ENCODE data around the gene ASPSCR1. TPM values are rescaled to one million over a fixed set of nuclear protein-coding genes. Genes with fewer than 3 reads are reported as not detected.

The ASPSCR1 gene
- total and polyA plus RNA-seq, 2 of the 13 experiments (the other 11 are each of a cell fraction or from before 2014, with no cell fraction given): 274 to 314 TPM

DNA sequence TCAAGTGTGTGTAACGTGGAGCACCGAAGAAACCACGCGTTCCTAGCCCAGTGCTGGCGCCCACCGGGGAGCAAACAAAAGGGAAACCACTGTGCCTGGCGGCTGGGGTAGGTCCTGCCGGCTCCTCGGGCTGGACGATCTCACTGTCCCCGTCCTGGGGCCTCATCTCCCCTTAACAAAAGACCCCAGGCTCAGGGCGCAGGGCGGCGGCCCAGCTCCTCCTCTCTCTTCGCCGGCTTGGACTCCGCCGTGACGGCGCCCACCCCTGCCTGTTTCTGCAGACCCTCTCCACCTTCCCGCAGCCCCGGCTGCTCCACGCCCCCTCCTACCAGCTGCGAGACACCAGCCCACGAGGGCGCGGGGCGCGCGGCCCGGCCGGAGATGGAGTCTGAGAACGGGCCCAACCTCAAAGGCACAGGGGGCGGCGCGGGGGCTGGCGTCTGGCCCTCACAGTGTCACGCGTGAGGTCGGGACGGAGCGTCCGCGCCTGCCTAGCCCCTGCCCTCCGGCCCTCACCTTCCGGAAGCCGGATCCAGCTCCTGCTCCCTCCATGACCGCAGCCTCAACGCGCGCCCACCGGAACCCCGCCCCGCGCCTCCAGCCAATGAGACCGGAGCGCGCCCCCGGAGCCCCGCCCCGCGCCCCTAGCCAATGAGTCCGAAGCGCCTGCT lies 45.0 kb downstream of the ASPSCR1 start, which contains the start of gene CENPX (continued):
- TF ChIP-seq, protein P1, sequence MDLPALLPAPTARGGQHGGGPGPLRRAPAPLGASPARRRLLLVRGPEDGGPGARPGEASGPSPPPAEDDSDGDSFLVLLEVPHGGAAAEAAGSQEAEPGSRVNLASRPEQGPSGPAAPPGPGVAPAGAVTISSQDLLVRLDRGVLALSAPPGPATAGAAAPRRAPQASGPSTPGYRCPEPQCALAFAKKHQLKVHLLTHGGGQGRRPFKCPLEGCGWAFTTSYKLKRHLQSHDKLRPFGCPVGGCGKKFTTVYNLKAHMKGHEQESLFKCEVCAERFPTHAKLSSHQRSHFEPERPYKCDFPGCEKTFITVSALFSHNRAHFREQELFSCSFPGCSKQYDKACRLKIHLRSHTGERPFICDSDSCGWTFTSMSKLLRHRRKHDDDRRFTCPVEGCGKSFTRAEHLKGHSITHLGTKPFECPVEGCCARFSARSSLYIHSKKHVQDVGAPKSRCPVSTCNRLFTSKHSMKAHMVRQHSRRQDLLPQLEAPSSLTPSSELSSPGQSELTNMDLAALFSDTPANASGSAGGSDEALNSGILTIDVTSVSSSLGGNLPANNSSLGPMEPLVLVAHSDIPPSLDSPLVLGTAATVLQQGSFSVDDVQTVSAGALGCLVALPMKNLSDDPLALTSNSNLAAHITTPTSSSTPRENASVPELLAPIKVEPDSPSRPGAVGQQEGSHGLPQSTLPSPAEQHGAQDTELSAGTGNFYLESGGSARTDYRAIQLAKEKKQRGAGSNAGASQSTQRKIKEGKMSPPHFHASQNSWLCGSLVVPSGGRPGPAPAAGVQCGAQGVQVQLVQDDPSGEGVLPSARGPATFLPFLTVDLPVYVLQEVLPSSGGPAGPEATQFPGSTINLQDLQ (CRISPR knock-in tag; IDR thresholded peaks at IDR 0.05): no peak
- TF ChIP-seq, protein P2, sequence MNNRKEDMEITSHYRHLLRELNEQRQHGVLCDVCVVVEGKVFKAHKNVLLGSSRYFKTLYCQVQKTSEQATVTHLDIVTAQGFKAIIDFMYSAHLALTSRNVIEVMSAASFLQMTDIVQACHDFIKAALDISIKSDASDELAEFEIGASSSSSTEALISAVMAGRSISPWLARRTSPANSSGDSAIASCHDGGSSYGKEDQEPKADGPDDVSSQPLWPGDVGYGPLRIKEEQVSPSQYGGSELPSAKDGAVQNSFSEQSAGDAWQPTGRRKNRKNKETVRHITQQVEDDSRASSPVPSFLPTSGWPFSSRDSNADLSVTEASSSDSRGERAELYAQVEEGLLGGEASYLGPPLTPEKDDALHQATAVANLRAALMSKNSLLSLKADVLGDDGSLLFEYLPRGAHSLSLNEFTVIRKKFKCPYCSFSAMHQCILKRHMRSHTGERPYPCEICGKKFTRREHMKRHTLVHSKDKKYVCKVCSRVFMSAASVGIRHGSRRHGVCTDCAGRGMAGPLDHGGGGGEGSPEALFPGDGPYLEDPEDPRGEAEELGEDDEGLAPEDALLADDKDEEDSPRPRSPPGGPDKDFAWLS (CRISPR knock-in tag; IDR thresholded peaks at IDR 0.05; ENCODE audit: borderline replicate concordance): 0 out of 2 replicates have a peak, but pooled peaks have one; percentile 45
- TF ChIP-seq, protein P3, sequence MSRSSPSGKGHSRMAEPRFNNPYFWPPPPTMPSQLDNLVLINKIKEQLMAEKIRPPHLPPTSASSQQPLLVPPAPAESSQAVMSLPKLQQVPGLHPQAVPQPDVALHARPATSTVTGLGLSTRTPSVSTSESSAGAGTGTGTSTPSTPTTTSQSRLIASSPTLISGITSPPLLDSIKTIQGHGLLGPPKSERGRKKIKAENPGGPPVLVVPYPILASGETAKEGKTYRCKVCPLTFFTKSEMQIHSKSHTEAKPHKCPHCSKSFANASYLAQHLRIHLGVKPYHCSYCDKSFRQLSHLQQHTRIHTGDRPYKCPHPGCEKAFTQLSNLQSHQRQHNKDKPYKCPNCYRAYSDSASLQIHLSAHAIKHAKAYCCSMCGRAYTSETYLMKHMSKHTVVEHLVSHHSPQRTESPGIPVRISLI (CRISPR knock-in tag; IDR thresholded peaks at IDR 0.05; ENCODE audit: borderline replicate concordance): peak; percentile 44; the same call in 1 of the 2 replicates
- peak; percentile 22; the same call in 1 of the 2 replicates for TF ChIP-seq ATF7-NPFF (CRISPR knock-in tag; IDR thresholded peaks at IDR 0.05; ENCODE audit: low read depth)
- TF ChIP-seq ZNF83 (CRISPR knock-in tag; IDR thresholded peaks at IDR 0.05; ENCODE audit: borderline replicate concordance): no peak
- TF ChIP-seq KLF13 (CRISPR knock-in tag; IDR thresholded peaks at IDR 0.05): peak; percentile 86; the same call in 1 of the 2 replicates
- TF ChIP-seq, protein P4, sequence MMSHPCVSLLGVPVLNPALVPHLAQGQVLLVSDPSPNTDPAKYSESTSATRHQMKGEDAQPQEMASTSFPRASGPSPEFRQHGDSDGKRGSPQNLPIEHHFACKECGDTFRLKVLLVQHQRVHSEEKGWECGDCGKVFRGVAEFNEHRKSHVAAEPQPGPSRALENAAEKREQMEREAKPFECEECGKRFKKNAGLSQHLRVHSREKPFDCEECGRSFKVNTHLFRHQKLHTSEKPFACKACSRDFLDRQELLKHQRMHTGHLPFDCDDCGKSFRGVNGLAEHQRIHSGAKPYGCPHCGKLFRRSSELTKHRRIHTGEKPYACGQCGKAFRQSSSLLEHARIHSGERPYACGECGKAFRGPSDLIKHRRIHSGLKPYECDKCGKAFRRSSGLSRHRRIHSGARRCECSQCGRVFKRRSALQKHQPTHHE (CRISPR knock-in tag; IDR thresholded peaks at IDR 0.05; ENCODE audit: borderline replicate concordance): peak; percentile 90
- TF ChIP-seq, protein P5, sequence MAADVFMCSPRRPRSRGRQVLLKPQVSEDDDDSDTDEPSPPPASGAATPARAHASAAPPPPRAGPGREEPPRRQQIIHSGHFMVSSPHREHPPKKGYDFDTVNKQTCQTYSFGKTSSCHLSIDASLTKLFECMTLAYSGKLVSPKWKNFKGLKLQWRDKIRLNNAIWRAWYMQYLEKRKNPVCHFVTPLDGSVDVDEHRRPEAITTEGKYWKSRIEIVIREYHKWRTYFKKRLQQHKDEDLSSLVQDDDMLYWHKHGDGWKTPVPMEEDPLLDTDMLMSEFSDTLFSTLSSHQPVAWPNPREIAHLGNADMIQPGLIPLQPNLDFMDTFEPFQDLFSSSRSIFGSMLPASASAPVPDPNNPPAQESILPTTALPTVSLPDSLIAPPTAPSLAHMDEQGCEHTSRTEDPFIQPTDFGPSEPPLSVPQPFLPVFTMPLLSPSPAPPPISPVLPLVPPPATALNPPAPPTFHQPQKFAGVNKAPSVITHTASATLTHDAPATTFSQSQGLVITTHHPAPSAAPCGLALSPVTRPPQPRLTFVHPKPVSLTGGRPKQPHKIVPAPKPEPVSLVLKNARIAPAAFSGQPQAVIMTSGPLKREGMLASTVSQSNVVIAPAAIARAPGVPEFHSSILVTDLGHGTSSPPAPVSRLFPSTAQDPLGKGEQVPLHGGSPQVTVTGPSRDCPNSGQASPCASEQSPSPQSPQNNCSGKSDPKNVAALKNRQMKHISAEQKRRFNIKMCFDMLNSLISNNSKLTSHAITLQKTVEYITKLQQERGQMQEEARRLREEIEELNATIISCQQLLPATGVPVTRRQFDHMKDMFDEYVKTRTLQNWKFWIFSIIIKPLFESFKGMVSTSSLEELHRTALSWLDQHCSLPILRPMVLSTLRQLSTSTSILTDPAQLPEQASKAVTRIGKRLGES (CRISPR knock-in tag; IDR thresholded peaks at IDR 0.05; ENCODE audit: borderline replicate concordance): peak; percentile 28; the same call in 1 of the 2 replicates
- no peak for TF ChIP-seq HHEX (CRISPR knock-in tag; IDR thresholded peaks at IDR 0.05)
- TF ChIP-seq MBNL3 (CRISPR knock-in tag; conservative IDR thresholded peaks at IDR 0.05): no peak
- peak; percentile 64 for TF ChIP-seq RARA (CRISPR knock-in tag; IDR thresholded peaks at IDR 0.05)
- no peak; the same call in 1 of the 2 replicates for TF ChIP-seq ZKSCAN8 (CRISPR knock-in tag; IDR thresholded peaks at IDR 0.05; ENCODE audit: borderline replicate concordance)
- TF ChIP-seq MAFF (IDR thresholded peaks at IDR 0.05; ENCODE audit: low read depth, low read length): no peak
- TF ChIP-seq, protein P6, sequence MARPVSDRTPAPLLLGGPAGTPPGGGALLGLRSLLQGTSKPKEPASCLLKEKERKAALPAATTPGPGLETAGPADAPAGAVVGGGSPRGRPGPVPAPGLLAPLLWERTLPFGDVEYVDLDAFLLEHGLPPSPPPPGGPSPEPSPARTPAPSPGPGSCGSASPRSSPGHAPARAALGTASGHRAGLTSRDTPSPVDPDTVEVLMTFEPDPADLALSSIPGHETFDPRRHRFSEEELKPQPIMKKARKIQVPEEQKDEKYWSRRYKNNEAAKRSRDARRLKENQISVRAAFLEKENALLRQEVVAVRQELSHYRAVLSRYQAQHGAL (CRISPR knock-in tag; IDR thresholded peaks at IDR 0.05; ENCODE audit: not compliant biosample characterization): peak; percentile 32
- TF ChIP-seq ZKSCAN1 (IDR thresholded peaks at IDR 0.05; ENCODE audit: low read length): no peak
- peak; percentile 70 for TF ChIP-seq ZFY (CRISPR knock-in tag; IDR thresholded peaks at IDR 0.05)
- TF ChIP-seq ZNF232 (CRISPR knock-in tag; IDR thresholded peaks at IDR 0.05; ENCODE audit: borderline replicate concordance): 0 out of 2 replicates have a peak, but pooled peaks have one; percentile 61
